Common myeloid progenitor, CD34-positive (primary cell): ENCODE data around the gene ITGA3.

Experiments
- CTCF ChIA-PET: fragments of 350-600 bp; sonication (Branson Sonifier 250); formaldehyde crosslinking; loops from one replicate; lab custom pipeline; 2021; ENCODE audit warnings: antibody characterized with exemption; lab: Charles Lee
- POLR2A ChIA-PET: fragments of 350-600 bp; sonication (Branson Sonifier 250); formaldehyde crosslinking; loops from one replicate; lab custom pipeline; 2021; ENCODE audit warnings: antibody characterized with exemption; lab: Charles Lee
- DNase-seq, 3 donors: peaks; one replicate each; pipeline versions ENCODE4 v3.0.0 to v3.0.0-alpha.2; 2013
- H3K27ac ChIP-seq, 2 experiments: 1 replicate in 1 of 2; 2 replicates in 1 of 2; pipeline ENCODE4 v1.7.0; 2013; ENCODE audit warnings: inconsistent platforms in 2 of 2, low read length in 2 of 2, mild to moderate bottlenecking in 2 of 2, low read depth in 1 of 2, moderate library complexity in 1 of 2; ENCODE audit not compliant: severe bottlenecking in 2 of 2, insufficient read depth in 1 of 2, poor library complexity in 1 of 2
- H3K27me3 ChIP-seq, 5 experiments: replicated peaks in 2 of 5; 1 replicate in 3 of 5; 2 replicates in 2 of 5; pipeline versions ENCODE4 v1.6.1 to v1.7.0; 2013; ENCODE audit warnings: low read length in 4 of 5, mild to moderate bottlenecking in 2 of 5, moderate library complexity in 2 of 5, inconsistent platforms in 1 of 5; ENCODE audit not compliant: insufficient read depth in 5 of 5, control insufficient read depth in 4 of 5
- H3K36me3 ChIP-seq, 4 experiments: 1 replicate in 2 of 4; 2 replicates in 2 of 4; pipeline versions ENCODE4 v1.6.1 to v1.7.0; 2013; ENCODE audit warnings: low read length in 3 of 4, control low read depth in 1 of 4, mild to moderate bottlenecking in 1 of 4; ENCODE audit not compliant: control insufficient read depth in 4 of 4, insufficient read depth in 4 of 4
- H3K4me1 ChIP-seq, 4 experiments: 1 replicate in 3 of 4; 2 replicates in 1 of 4; pipeline versions ENCODE4 v1.6.1 to v1.7.1; 2013; ENCODE audit warnings: low read length in 3 of 4, mild to moderate bottlenecking in 3 of 4, control low read depth in 1 of 4, inconsistent platforms in 1 of 4, moderate library complexity in 1 of 4; ENCODE audit not compliant: control insufficient read depth in 4 of 4, insufficient read depth in 4 of 4; ENCODE audit errors: control extremely low read depth in 1 of 4
- H3K4me3 ChIP-seq, 7 experiments: 1 replicate in 4 of 7; 2 replicates in 3 of 7; pipeline versions ENCODE4 v1.5.1 to v1.7.0; 2013; ENCODE audit warnings: mild to moderate bottlenecking in 7 of 7, low read length in 6 of 7, moderate library complexity in 6 of 7, inconsistent platforms in 2 of 7, low read depth in 2 of 7, control low read depth in 1 of 7; ENCODE audit not compliant: insufficient read depth in 4 of 7, control insufficient read depth in 1 of 7; ENCODE audit errors: extremely low read depth in 1 of 7
- H3K9me3 ChIP-seq, 5 experiments: 1 replicate in 4 of 5; 2 replicates in 1 of 5; pipeline versions ENCODE4 v1.6.1 to v1.7.1; 2013; ENCODE audit warnings: low read length in 4 of 5, mild to moderate bottlenecking in 2 of 5, inconsistent platforms in 1 of 5, low read depth in 1 of 5, moderate library complexity in 1 of 5; ENCODE audit not compliant: control insufficient read depth in 4 of 5, insufficient read depth in 2 of 5; ENCODE audit errors: control extremely low read depth in 1 of 5
- WGBS: methylation state at CpG from one replicate; pipeline ENCODE4 v1.1.5; 2013; ENCODE audit not compliant: insufficient coverage; 5-methylcytosine and 5-hydroxymethylcytosine counted together

The ITGA3 gene

GRCh38 chr17:50075446-50076032, 19.6 kb downstream of the ITGA3 start:
- Histone ChIP-seq H3K4me1 (no peaks in the 10 kb centered on the region), H3K4me3 (no peak overlapping the region), H3K27ac (no peak overlapping the region), H3K27me3 (peaks cover 0 to 17% (median 0%) of the 10 kb centered on the region in 5 experiments), H3K9me3 (no peaks in the 10 kb centered on the region), H3K36me3 (peaks cover 0 to 2% (median 0%) of the 10 kb centered on the region in 4 experiments)
- ChIA-PET CTCF (interaction anchor here (1.1 kb wide), 2 partner anchors 20 to 49 kb away, joined by 3 read pairs; no protein-coding TSS in a partner anchor), POLR2A (no interaction called here)
- no peak for DNase-seq
- 98% methylated on average over 8 of the region's 16 CpGs for WGBS

GRCh38 chr17:50076221-50076590, 20.3 kb downstream of the ITGA3 start:
- 98% methylated on average over 15 of the region's 16 CpGs for WGBS
- ChIA-PET CTCF (interaction anchor here (1.1 kb wide), 1 partner anchor 21 kb away, joined by 3 read pairs; no protein-coding TSS in a partner anchor), POLR2A (no interaction called here)
- Histone ChIP-seq H3K9me3 (no peaks in the 10 kb centered on the region), H3K27me3 (peaks cover 0 to 17% (median 0%) of the 10 kb centered on the region in 5 experiments), H3K27ac (no peak overlapping the region), H3K4me1 (no peaks in the 10 kb centered on the region), H3K4me3 (no peak overlapping the region), H3K36me3 (peaks cover 0 to 2% (median 0%) of the 10 kb centered on the region in 4 experiments)
- DNase-seq = no peak

GRCh38 chr17:50076591-50077235, 20.8 kb downstream of the ITGA3 start:
- CTCF ChIA-PET = interaction anchor here (1.5 to 3.6 kb wide), 3 partner anchors 10 to 51 kb away, joined by 4 to 11 read pairs (median 9); no protein-coding TSS in a partner anchor

GRCh38 chr17:50078430-50078829, 22.5 kb downstream of the ITGA3 start:
- no peaks in the 10 kb centered on the region for H3K4me1 ChIP-seq
- no peaks in the 10 kb centered on the region for H3K9me3 ChIP-seq
- DNase-seq = no peak
- 100% methylated on average over 2 of the region's 4 CpGs for WGBS
- no peaks in the 10 kb centered on the region for H3K36me3 ChIP-seq
- CTCF ChIA-PET = interaction anchor here (0.7 to 3.6 kb wide), 7 partner anchors 9 to 53 kb away, joined by 3 to 11 read pairs (median 4); no protein-coding TSS in a partner anchor
- H3K27ac ChIP-seq = no peak overlapping the region
- no peak overlapping the region for H3K4me3 ChIP-seq
- POLR2A ChIA-PET = no interaction called here
- peaks cover 0 to 17% (median 0%) of the 10 kb centered on the region in 5 experiments for H3K27me3 ChIP-seq

More at GRCh38 chr17:50076591-50077235, 20.8 kb downstream of the ITGA3 start:
- Histone ChIP-seq H3K36me3 (peaks cover 0 to 2% (median 0%) of the 10 kb centered on the region in 4 experiments), H3K27me3 (peaks cover 0 to 17% (median 0%) of the 10 kb centered on the region in 5 experiments), H3K4me3 (no peak overlapping the region), H3K9me3 (no peaks in the 10 kb centered on the region), H3K27ac (no peak overlapping the region), H3K4me1 (no peaks in the 10 kb centered on the region)
- DNase-seq = no peak
- 89% methylated on average over 37 of the region's 39 CpGs for WGBS
- POLR2A ChIA-PET = no interaction called here

GRCh38 chr17:50079334-50080095, 23.6 kb downstream of the ITGA3 start:
- peak; percentile 44 to 45 (median 45) for DNase-seq
- Histone ChIP-seq H3K27ac (no peak overlapping the region), H3K36me3 (no peaks in the 10 kb centered on the region), H3K9me3 (no peaks in the 10 kb centered on the region), H3K4me3 (no peak overlapping the region), H3K27me3 (peaks cover 0 to 17% (median 0%) of the 10 kb centered on the region in 5 experiments), H3K4me1 (no peaks in the 10 kb centered on the region)
- ChIA-PET POLR2A (interaction anchor here (1.6 kb wide), 1 partner anchor 11 kb away, joined by 3 read pairs; no protein-coding TSS in a partner anchor), CTCF (interaction anchor here (0.7 to 3.6 kb wide), 6 partner anchors 8 to 78 kb away, joined by 3 to 11 read pairs (median 4); partner anchors contain the start of gene ITGA3)
- WGBS = 90% methylated on average over 10 of the region's 12 CpGs

GRCh38 chr17:50080096-50080480, 24.2 kb downstream of the ITGA3 start:
- peaks cover 0 to 17% (median 0%) of the 10 kb centered on the region in 5 experiments for H3K27me3 ChIP-seq
- no peaks in the 10 kb centered on the region for H3K9me3 ChIP-seq
- ChIA-PET POLR2A (interaction anchor here (1.6 kb wide), 1 partner anchor 12 kb away, joined by 3 read pairs; no protein-coding TSS in a partner anchor), CTCF (interaction anchor here (0.7 to 3.6 kb wide), 5 partner anchors 7 to 79 kb away, joined by 3 to 11 read pairs (median 4); partner anchors contain the start of gene ITGA3)
- H3K4me1 ChIP-seq = no peaks in the 10 kb centered on the region
- no peak for DNase-seq
- no peak overlapping the region for H3K27ac ChIP-seq
- H3K4me3 ChIP-seq = no peak overlapping the region
- no peaks in the 10 kb centered on the region for H3K36me3 ChIP-seq
- WGBS = 98% methylated on average over 8 of the region's 11 CpGs
